ENCODE results near the gene ARHGAP6.

DNA sequence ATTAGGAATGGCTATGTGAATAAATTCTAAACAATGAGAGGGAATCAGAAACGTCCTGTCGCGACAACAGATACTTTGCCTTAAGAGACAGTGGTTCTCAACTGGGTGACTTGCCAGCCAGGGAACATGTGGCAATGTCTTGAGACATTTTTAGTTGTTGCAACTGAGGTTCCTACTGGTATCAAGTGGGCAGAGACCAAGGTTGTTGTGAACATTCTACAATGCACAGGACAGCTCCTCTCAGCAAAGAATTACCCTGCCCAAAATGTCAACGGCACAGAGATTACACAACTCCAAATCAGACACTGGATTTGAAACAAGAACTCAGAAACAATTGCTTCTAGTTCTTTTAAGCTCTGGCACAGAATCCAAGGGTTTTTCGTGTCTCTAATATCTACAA lies 128.6 kb downstream of the ARHGAP6 start:
- TF ChIP-seq, protein P1, sequence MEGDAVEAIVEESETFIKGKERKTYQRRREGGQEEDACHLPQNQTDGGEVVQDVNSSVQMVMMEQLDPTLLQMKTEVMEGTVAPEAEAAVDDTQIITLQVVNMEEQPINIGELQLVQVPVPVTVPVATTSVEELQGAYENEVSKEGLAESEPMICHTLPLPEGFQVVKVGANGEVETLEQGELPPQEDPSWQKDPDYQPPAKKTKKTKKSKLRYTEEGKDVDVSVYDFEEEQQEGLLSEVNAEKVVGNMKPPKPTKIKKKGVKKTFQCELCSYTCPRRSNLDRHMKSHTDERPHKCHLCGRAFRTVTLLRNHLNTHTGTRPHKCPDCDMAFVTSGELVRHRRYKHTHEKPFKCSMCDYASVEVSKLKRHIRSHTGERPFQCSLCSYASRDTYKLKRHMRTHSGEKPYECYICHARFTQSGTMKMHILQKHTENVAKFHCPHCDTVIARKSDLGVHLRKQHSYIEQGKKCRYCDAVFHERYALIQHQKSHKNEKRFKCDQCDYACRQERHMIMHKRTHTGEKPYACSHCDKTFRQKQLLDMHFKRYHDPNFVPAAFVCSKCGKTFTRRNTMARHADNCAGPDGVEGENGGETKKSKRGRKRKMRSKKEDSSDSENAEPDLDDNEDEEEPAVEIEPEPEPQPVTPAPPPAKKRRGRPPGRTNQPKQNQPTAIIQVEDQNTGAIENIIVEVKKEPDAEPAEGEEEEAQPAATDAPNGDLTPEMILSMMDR (conservative IDR thresholded peaks at IDR 0.05) = no peak
- TF ChIP-seq ZFX (IDR thresholded peaks at IDR 0.05) = no peak

Measured in C4-2B (cell line).